GM12875 (cell line): Measurements from ENCODE around the gene ANXA3.

Source experiments
- H3K4me3 ChIP-seq: one replicate; pipeline ENCODE4 v1.5.1; 2011; ENCODE audit warnings: low read depth, low read length, control low read depth
- CTCF ChIP-seq: IDR thresholded peaks from 2 replicates; pipeline ENCODE4 v1.5.1; 2011; ENCODE audit warnings: low read depth, mild to moderate bottlenecking, control low read depth, inconsistent platforms, low read length, moderate library complexity, borderline replicate concordance; ENCODE audit not compliant: insufficient read depth

ANXA3 gene

GRCh38 chr4:78653655-78654054 lies 102.1 kb downstream of the ANXA3 start:
- no peak for TF ChIP-seq CTCF
- no peak overlapping the region for H3K4me3 ChIP-seq

DNA sequence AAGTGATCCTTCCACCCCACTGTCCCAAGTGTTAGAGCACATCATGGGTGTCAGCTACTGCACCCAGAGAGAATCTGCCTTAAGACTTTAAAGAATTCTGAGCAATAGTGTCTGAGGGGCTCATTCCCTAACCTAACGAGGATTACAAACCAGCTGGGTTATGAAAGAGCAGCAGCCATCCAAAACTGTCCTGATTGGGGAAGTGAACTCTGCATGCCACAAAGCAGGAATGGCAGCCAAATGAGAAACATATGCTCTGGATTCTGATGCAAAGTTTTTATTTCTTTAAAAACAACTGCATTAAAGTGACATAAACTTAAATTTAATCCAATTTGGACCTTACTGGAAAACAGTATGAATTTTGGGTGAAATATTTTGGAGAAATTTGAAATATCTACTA lies 103.2 kb downstream of the ANXA3 start:
- no peak overlapping the region for H3K4me3 ChIP-seq
- TF ChIP-seq CTCF: no peak

- TF ChIP-seq CTCF: no peak
- no peak overlapping the region for H3K4me3 ChIP-seq
Observed at GRCh38 chr4:78656968-78657445, 105.4 kb downstream of the ANXA3 start.

- TF ChIP-seq CTCF: no peak
- H3K4me3 ChIP-seq: no peak overlapping the region
Observed at GRCh38 chr4:78659264-78659663, 107.7 kb downstream of the ANXA3 start.

DNA sequence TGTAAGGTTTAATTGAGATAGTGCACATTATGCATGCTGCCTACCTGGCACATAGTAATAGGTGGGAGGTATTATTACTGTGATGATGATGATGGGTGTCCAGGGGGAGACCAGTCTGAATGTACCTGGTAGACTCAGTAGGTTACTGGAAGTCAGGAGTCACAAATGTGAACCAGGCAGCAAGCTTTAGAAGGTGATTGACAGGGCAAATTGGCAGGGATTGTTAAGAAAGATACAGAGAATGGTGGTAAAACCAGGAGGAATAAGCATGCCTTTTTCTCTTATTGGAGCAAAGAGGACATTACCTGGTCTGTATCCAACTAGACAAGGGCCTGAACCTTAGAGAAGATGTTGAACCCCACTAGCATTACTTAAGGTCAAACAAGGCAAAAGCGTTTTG lies 108.1 kb downstream of the ANXA3 start:
- no peak for TF ChIP-seq CTCF
- H3K4me3 ChIP-seq: no peak overlapping the region
